PC-3 (cell line): ENCODE measurements around the gene NPL. TPM values are rescaled to one million over a fixed set of nuclear protein-coding genes. Genes with fewer than 3 reads are reported as not detected.

ENCODE experiments used
- ATAC-seq: fragments of 200-7000 bp; cut with Tn5 transposase; 2 replicates; pipeline ENCODE4 v1.9.1; 2020; ENCODE audit warnings: mild to moderate bottlenecking, moderate library complexity
- BruUV-seq: library from RNA; stranded (reverse); fragments of 400-500 nt; replicated peaks from 2 replicates; lab custom pipeline; 2021; lab: Mats Ljungman, UMichigan
- CTCF ChIA-PET: fragments of 300-600 bp; sonication (Branson Sonifier 250); formaldehyde crosslinking; loops from one replicate; lab custom pipeline; 2022; ENCODE audit warnings: antibody characterized with exemption; lab: Charles Lee
- POLR2A ChIA-PET: fragments of 300-600 bp; sonication (Branson Sonifier 250); formaldehyde crosslinking; loops from one replicate; lab custom pipeline; 2022; ENCODE audit warnings: antibody characterized with exemption; ENCODE audit not compliant: unreplicated experiment; lab: Charles Lee
- DNase-seq: peaks from one replicate; pipeline ENCODE4 v3.0.0-alpha.2; 2015
- H2AFZ ChIP-seq: fragments of 300-600 bp; sonication (generic); 2 replicates; pipeline ENCODE4 v1.6.0; 2016; ENCODE audit warnings: antibody characterized with exemption, low read length
- H3F3A ChIP-seq: fragments of 300-600 bp; sonication (generic); one replicate; pipeline ENCODE4 v1.6.0; 2017; ENCODE audit warnings: antibody characterized with exemption, low read length, control low read depth, mild to moderate bottlenecking; ENCODE audit not compliant: unreplicated experiment
- H3K27ac ChIP-seq: fragments of 300-600 bp; sonication (generic); 2 replicates; pipeline ENCODE4 v1.5.1; 2016; ENCODE audit warnings: mild to moderate bottlenecking, low read length
- H3K27me3 ChIP-seq: fragments of 300-600 bp; sonication (generic); 2 replicates; pipeline ENCODE4 v1.6.1; 2016; ENCODE audit warnings: low read length, mixed read lengths
- H3K36me3 ChIP-seq: fragments of 300-600 bp; sonication (generic); 2 replicates; pipeline ENCODE4 v1.6.1; 2016; ENCODE audit warnings: low read depth, mixed run types, low read length, mixed read lengths
- H3K4me1 ChIP-seq: fragments of 300-600 bp; sonication (generic); 2 replicates; pipeline ENCODE4 v1.5.1; 2016; ENCODE audit warnings: low read length; ENCODE audit not compliant: insufficient read depth
- H3K4me2 ChIP-seq: fragments of 300-600 bp; sonication (generic); 2 replicates; pipeline ENCODE4 v1.6.0; 2016; ENCODE audit warnings: low read length
- H3K4me3 ChIP-seq: fragments of 300-600 bp; sonication (generic); 2 replicates; pipeline ENCODE4 v1.5.1; 2016; ENCODE audit warnings: mild to moderate bottlenecking, low read length, mixed read lengths
- H3K79me2 ChIP-seq: fragments of 300-600 bp; sonication (generic); 2 replicates; pipeline ENCODE4 v1.6.1; 2017; ENCODE audit warnings: low read length, mixed read lengths
- H3K9ac ChIP-seq: fragments of 300-600 bp; sonication (generic); 2 replicates; pipeline ENCODE4 v1.6.0; 2016; ENCODE audit warnings: mild to moderate bottlenecking, low read length
- H3K9me2 ChIP-seq: fragments of 300-600 bp; sonication (generic); replicated peaks from 2 replicates; pipeline ENCODE4 v1.6.1; 2016; ENCODE audit warnings: mixed run types, low read length, mixed read lengths
- H3K9me3 ChIP-seq: fragments of 300-600 bp; sonication (generic); 2 replicates; pipeline ENCODE4 v1.6.1; 2016; ENCODE audit warnings: low read length, mixed read lengths
- H4K20me1 ChIP-seq: fragments of 300-600 bp; sonication (generic); 2 replicates; pipeline ENCODE4 v1.6.1; 2016; ENCODE audit warnings: low read length, mixed read lengths
- EZH2 ChIP-seq: fragments of 300-600 bp; sonication (generic); IDR thresholded peaks from one replicate; pipeline ENCODE4 v1.6.1; 2017; ENCODE audit warnings: antibody characterized with exemption, mild to moderate bottlenecking, low read length; ENCODE audit not compliant: unreplicated experiment
- EZH2phosphoT487 ChIP-seq: fragments of 300-600 bp; sonication (generic); IDR thresholded peaks from 2 replicates; pipeline ENCODE4 v1.6.1; 2018; ENCODE audit warnings: mild to moderate bottlenecking, antibody characterized with exemption, low read length, borderline replicate concordance
- intact Hi-C: fragments of 100-400 bp; cut with micrococcal nuclease; formaldehyde crosslinking; loops from 2 replicates; pipeline ENCODE4 v1.9.0; 2023
- total RNA-seq: library from RNA; depleted of rRNA; stranded (reverse); fragments of >200 nt; gene quantifications from 2 replicates; pipeline ENCODE4 v1.2.3, GENCODE V29; 2014
- TF ChIP-seq, protein P1 (sequence below): fragments of 300-600 bp; sonication (generic); conservative IDR thresholded peaks from 2 replicates; pipeline ENCODE4 v1.5.1; 2017; ENCODE audit warnings: antibody characterized with exemption, low read depth, mild to moderate bottlenecking, low read length

Gene NPL
- total RNA-seq, 1 experiment from 2014 or later: not detected

- no peaks in the 10 kb centered on the region for H3K9me3 ChIP-seq
- H3K36me3 ChIP-seq: no peaks in the 10 kb centered on the region
- no peaks in the 10 kb centered on the region for H3F3A ChIP-seq
- ATAC-seq: no peak
- H3K9me2 ChIP-seq: no peaks in the 10 kb centered on the region
- BruUV-seq: no TSS peak
- DNase-seq: no peak
- H3K4me1 ChIP-seq: no peaks in the 10 kb centered on the region
- no peak overlapping the region for H3K27ac ChIP-seq
- H3K4me2 ChIP-seq: no peak overlapping the region
- no peak for TF ChIP-seq EZH2
- no peak for TF ChIP-seq EZH2phosphoT487
- TF ChIP-seq, protein P1, sequence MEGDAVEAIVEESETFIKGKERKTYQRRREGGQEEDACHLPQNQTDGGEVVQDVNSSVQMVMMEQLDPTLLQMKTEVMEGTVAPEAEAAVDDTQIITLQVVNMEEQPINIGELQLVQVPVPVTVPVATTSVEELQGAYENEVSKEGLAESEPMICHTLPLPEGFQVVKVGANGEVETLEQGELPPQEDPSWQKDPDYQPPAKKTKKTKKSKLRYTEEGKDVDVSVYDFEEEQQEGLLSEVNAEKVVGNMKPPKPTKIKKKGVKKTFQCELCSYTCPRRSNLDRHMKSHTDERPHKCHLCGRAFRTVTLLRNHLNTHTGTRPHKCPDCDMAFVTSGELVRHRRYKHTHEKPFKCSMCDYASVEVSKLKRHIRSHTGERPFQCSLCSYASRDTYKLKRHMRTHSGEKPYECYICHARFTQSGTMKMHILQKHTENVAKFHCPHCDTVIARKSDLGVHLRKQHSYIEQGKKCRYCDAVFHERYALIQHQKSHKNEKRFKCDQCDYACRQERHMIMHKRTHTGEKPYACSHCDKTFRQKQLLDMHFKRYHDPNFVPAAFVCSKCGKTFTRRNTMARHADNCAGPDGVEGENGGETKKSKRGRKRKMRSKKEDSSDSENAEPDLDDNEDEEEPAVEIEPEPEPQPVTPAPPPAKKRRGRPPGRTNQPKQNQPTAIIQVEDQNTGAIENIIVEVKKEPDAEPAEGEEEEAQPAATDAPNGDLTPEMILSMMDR: no peak
- H4K20me1 ChIP-seq: no peaks in the 10 kb centered on the region
- no peaks in the 10 kb centered on the region for H3K79me2 ChIP-seq
- no peak overlapping the region for H3K4me3 ChIP-seq
- ChIA-PET POLR2A (no interaction called here), CTCF (no interaction called here)
- intact Hi-C loops: no loop called here
- no peak overlapping the region for H2AFZ ChIP-seq
- peaks cover 54% of the 10 kb centered on the region for H3K27me3 ChIP-seq
- no peak overlapping the region for H3K9ac ChIP-seq
Observed at GRCh38 chr1:182791281-182792179, 2.0 kb downstream of the NPL start.

DNA sequence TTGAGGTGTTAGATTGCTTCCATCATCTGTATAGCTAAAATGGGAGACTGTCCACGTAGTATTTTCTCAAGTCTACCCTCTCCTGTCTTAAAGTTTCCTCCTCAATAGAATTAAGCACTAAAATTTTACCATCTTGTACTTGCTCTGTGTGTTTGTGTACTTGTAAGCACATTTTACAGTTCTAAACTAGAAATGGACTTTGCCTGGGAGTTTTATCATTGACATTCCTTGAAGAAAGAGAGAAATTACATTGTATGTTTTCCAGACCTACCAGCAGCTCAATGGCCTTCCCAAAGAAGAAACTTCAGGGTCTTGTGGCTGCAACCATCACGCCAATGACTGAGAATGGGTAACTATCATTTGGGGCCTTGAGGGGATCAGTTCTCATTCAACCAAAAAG, 4.5 kb downstream of the NPL start:
- H3K9me3 ChIP-seq: no peaks in the 10 kb centered on the region
- H3K79me2 ChIP-seq: no peaks in the 10 kb centered on the region
- BruUV-seq: no TSS peak
- CTCF ChIA-PET: no interaction called here
- DNase-seq (no peak), ATAC-seq (no peak)
- H2AFZ ChIP-seq: no peak overlapping the region
- no peaks in the 10 kb centered on the region for H3F3A ChIP-seq
- H3K4me1 ChIP-seq: no peaks in the 10 kb centered on the region
- H3K4me3 ChIP-seq: no peak overlapping the region
- H3K27ac ChIP-seq: no peak overlapping the region
- H3K9me2 ChIP-seq: no peaks in the 10 kb centered on the region
- no peak overlapping the region for H3K4me2 ChIP-seq
- H3K9ac ChIP-seq: no peak overlapping the region
- POLR2A ChIA-PET: no interaction called here
- H4K20me1 ChIP-seq: no peaks in the 10 kb centered on the region
- no peak for TF ChIP-seq EZH2phosphoT487
- TF ChIP-seq, protein P1: no peak
- TF ChIP-seq EZH2: no peak
- intact Hi-C loops: no loop called here
- H3K36me3 ChIP-seq: no peaks in the 10 kb centered on the region
- peaks cover 41% of the 10 kb centered on the region for H3K27me3 ChIP-seq

DNA sequence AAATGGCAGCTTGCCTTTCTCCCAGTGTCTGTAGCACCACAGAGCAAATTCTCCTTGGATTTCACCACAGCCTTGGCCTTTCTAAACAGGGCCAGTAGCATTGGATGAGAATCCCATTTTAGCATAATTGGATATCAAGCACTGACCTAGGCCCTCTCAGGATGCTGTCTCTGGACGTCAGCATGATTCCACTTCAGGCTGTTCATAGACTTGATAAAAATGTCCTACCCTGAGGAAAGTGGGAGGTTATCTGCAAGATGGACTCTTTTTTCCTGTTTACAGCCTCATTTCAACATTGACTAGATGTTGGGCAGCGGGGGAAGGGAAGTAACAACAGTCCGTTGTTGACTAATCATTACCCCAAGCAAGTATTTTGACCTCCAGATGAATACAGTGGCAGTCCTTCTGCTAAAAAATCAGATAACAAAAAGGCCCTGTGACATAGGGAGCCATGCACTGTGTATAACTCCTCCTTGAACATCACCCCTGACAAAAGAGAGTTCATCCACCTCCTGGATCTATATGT, 5.2 kb downstream of the NPL start:
- TF ChIP-seq EZH2phosphoT487: no peak
- no peak for TF ChIP-seq EZH2
- TF ChIP-seq, protein P1: no peak
- ChIA-PET CTCF (no interaction called here), POLR2A (no interaction called here)
- ATAC-seq: no peak
- BruUV-seq: no TSS peak
- no peak for DNase-seq
- H4K20me1 ChIP-seq: no peaks in the 10 kb centered on the region
- no peaks in the 10 kb centered on the region for H3K4me1 ChIP-seq
- intact Hi-C loops: no loop called here
- no peaks in the 10 kb centered on the region for H3K9me2 ChIP-seq
- H3K36me3 ChIP-seq: no peaks in the 10 kb centered on the region
- H3K4me3 ChIP-seq: no peak overlapping the region
- H3K9me3 ChIP-seq: no peaks in the 10 kb centered on the region
- no peak overlapping the region for H3K4me2 ChIP-seq
- no peak overlapping the region for H3K9ac ChIP-seq
- no peak overlapping the region for H3K27ac ChIP-seq
- no peak overlapping the region for H2AFZ ChIP-seq
- no peaks in the 10 kb centered on the region for H3K79me2 ChIP-seq
- H3K27me3 ChIP-seq: peaks cover 35% of the 10 kb centered on the region
- no peaks in the 10 kb centered on the region for H3F3A ChIP-seq
